ENCODE results near the gene PNMA6A. TPM values are rescaled to one million over a fixed set of nuclear protein-coding genes. Genes with fewer than 3 reads are reported as not detected.

Gene PNMA6A
- total RNA-seq, 2 donors from 2014 or later = 5.2 to 7.6 TPM

DNA sequence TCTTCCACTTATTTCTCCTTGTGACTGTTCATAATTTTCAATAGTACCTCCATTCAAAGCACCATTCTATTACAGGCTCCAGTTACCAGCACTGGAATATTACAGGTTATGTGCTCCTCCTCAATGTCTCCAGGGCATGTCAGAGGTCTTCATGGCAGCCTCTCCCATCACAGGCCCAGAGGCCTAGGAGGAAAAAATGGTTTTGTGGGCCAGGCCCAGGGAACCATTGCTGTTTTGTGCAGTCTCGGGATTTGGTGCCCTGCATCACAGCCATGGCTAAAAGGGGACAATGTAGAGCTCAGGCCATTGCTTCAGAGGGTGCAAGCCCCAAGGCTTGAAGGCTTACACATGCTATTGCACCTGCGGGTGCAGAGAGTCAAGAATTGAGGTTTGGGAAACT lies 23.2 kb upstream of the PNMA6A start:
- no peaks in the 10 kb centered on the region for H3K4me1 Mint-ChIP-seq
- no peak overlapping the region for H3K4me3 Mint-ChIP-seq
- WGBS, 2 experiments (ENCODE audit: insufficient coverage in 1 of 2, insufficient read length in 1 of 2) = 87% methylated on average over 2 of the region's 2 CpGs; no CpG with 5 or more reads in 1 of the 2 experiments
- peaks cover 14% of the 10 kb centered on the region for H3K27me3 Mint-ChIP-seq (ENCODE audit: insufficient read depth)
- H3K36me3 Mint-ChIP-seq (ENCODE audit: low read depth) = no peaks in the 10 kb centered on the region
- no peak overlapping the region for H3K27ac Mint-ChIP-seq
- H3K27ac ChIP-seq (ENCODE audit: low read depth, low read length) = no peak overlapping the region
- TF ChIP-seq, protein P1, sequence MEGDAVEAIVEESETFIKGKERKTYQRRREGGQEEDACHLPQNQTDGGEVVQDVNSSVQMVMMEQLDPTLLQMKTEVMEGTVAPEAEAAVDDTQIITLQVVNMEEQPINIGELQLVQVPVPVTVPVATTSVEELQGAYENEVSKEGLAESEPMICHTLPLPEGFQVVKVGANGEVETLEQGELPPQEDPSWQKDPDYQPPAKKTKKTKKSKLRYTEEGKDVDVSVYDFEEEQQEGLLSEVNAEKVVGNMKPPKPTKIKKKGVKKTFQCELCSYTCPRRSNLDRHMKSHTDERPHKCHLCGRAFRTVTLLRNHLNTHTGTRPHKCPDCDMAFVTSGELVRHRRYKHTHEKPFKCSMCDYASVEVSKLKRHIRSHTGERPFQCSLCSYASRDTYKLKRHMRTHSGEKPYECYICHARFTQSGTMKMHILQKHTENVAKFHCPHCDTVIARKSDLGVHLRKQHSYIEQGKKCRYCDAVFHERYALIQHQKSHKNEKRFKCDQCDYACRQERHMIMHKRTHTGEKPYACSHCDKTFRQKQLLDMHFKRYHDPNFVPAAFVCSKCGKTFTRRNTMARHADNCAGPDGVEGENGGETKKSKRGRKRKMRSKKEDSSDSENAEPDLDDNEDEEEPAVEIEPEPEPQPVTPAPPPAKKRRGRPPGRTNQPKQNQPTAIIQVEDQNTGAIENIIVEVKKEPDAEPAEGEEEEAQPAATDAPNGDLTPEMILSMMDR (conservative IDR thresholded peaks at IDR 0.05) = no peak
- H3K9ac ChIP-seq (ENCODE audit: extremely low read depth, low read length, poor library complexity, severe bottlenecking) = no peak overlapping the region
- no peak overlapping the region for H3K4me3 ChIP-seq (ENCODE audit: low read length)
- H3K27me3 ChIP-seq (ENCODE audit: control insufficient read depth, insufficient read depth, low read length, poor library complexity, severe bottlenecking) = peaks cover 7% of the 10 kb centered on the region
- DNase-seq = no peak
- H3K4me1 ChIP-seq (ENCODE audit: control insufficient read depth, insufficient read depth, low read length) = no peaks in the 10 kb centered on the region
- peaks cover 18% of the 10 kb centered on the region for H3K9me3 ChIP-seq (ENCODE audit: control insufficient read depth, low read length)
- H3K9me3 Mint-ChIP-seq = peaks cover 92% of the 10 kb centered on the region
- no peaks in the 10 kb centered on the region for H3K36me3 ChIP-seq (ENCODE audit: control insufficient read depth, insufficient read depth, low read length)

DNA sequence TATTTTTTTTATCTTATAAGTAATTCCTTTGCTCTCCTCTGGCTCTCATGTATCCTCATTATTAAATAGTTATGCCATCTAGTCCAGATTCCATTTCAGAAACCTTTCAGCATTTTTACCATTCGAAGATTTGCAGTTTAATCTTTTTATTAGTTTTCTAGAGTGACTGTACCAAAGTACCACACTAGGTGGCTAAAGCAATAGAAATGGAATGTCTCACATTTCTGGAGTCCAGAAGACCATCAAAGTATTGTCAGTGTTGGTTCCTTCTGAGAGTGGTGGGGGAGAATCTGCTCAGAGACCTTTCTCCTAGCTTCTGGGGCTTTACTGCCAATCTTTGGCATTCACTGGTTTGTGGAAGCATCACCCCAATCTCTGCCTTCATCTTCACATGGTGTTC lies 19.7 kb upstream of the PNMA6A start:
- H3K27me3 Mint-ChIP-seq (ENCODE audit: insufficient read depth) = peaks cover 36% of the 10 kb centered on the region

DNA sequence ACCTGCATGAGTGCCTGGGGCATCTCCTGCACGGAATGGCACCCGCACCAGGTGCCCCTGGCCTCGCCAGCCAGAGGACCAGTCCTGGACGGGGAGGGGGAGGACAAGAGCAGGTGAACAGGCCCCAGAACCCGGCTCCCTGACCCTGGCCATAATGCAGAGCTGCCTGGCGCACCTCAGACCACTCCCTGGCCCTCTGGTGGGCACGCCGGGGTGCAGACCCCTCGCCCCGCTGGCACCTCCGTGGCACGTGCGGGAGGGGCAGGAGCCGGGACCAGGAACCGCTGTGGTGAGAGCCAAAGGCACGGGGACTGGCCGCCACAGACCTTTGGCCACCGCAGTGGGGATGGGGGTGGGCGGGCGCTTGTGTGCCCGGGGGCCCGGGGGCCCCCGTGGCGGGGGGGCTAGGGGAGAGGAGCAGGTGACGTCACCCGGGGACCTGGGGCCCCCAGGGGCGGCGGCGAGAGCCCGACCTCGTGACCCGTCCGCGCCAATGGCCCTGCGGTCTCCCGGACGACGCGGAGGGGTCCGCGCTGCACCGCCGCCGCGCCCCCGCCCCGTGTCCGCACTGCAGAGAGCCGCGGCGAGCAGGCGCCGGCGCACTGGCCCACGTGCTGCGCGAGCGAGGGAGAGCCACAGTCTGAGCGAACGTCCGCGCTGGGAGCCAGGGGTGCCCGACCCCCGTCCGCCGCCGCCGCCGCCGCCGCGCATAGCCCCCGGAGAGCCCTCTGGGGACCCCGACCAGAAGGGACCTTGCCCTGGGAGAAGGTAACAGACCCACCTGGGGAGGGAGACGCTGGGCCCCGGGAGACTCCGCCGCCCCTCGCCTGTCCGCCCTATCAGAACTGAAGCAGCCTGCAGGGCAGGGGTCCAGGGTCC lies 16.1 kb upstream of the PNMA6A start, which contains the start of gene PNMA3:
Gene PNMA3 (plus strand): TSS at position 600 of the 879 bp plus-strand sequence. CDS start 586 bp downstream, outside the sequence.
- Histone ChIP-seq H3K27me3 (ENCODE audit: control insufficient read depth, insufficient read depth, low read length, poor library complexity, severe bottlenecking) (peaks cover 35% of the 10 kb centered on the region), H3K9ac (ENCODE audit: extremely low read depth, low read length, poor library complexity, severe bottlenecking) (no peak within 1 kb of the TSS), H3K4me1 (ENCODE audit: control insufficient read depth, insufficient read depth, low read length) (no peaks in the 10 kb centered on the region), H3K36me3 (ENCODE audit: control insufficient read depth, insufficient read depth, low read length) (no peaks in the 10 kb centered on the region), H3K4me3 (ENCODE audit: low read length) (no peak within 1 kb of the TSS), H3K9me3 (ENCODE audit: control insufficient read depth, low read length) (no peaks in the 10 kb centered on the region), H3K27ac (ENCODE audit: low read depth, low read length) (no peak within 1 kb of the TSS)
- 14% methylated on average over 62 of the region's 80 CpGs; no CpG with 5 or more reads in 1 of the 2 experiments for WGBS, 2 experiments (ENCODE audit: insufficient coverage in 1 of 2, insufficient read length in 1 of 2)
- no peaks in the 10 kb centered on the region for H3K36me3 Mint-ChIP-seq (ENCODE audit: low read depth)
- H3K4me3 Mint-ChIP-seq = peak within 1 kb of the TSS; percentile 39
- H3K27ac Mint-ChIP-seq = no peak within 1 kb of the TSS
- peaks cover 56% of the 10 kb centered on the region for H3K9me3 Mint-ChIP-seq
- peak; percentile 61 for DNase-seq
- H3K4me1 Mint-ChIP-seq = peaks cover 2% of the 10 kb centered on the region
- TF ChIP-seq, protein P1 (conservative IDR thresholded peaks at IDR 0.05) = no peak
- H3K27me3 Mint-ChIP-seq (ENCODE audit: insufficient read depth) = peaks cover 38% of the 10 kb centered on the region

More for the DNA sequence above, 19.7 kb upstream of the PNMA6A start:
- Mint-ChIP-seq H3K4me3 (no peak overlapping the region), H3K9me3 (peaks cover 79% of the 10 kb centered on the region), H3K36me3 (ENCODE audit: low read depth) (no peaks in the 10 kb centered on the region), H3K27ac (no peak overlapping the region), H3K4me1 (peaks cover 2% of the 10 kb centered on the region)
- TF ChIP-seq, protein P1 (conservative IDR thresholded peaks at IDR 0.05) = peak; percentile 24
- no peaks in the 10 kb centered on the region for H3K36me3 ChIP-seq (ENCODE audit: control insufficient read depth, insufficient read depth, low read length)
- no peak for DNase-seq
- no peak overlapping the region for H3K27ac ChIP-seq (ENCODE audit: low read depth, low read length)
- peaks cover 10% of the 10 kb centered on the region for H3K9me3 ChIP-seq (ENCODE audit: control insufficient read depth, low read length)
- peaks cover 33% of the 10 kb centered on the region for H3K27me3 ChIP-seq (ENCODE audit: control insufficient read depth, insufficient read depth, low read length, poor library complexity, severe bottlenecking)
- no peak overlapping the region for H3K9ac ChIP-seq (ENCODE audit: extremely low read depth, low read length, poor library complexity, severe bottlenecking)
- 50% methylated on average over 1 of the region's 1 CpG; no CpG with 5 or more reads in 1 of the 2 experiments for WGBS, 2 experiments (ENCODE audit: insufficient coverage in 1 of 2, insufficient read length in 1 of 2)
- H3K4me1 ChIP-seq (ENCODE audit: control insufficient read depth, insufficient read depth, low read length) = no peaks in the 10 kb centered on the region
- no peak overlapping the region for H3K4me3 ChIP-seq (ENCODE audit: low read length)

Measured in endodermal cell (in vitro differentiated cells).